Cardiac muscle cell (in vitro differentiated cells and primary cell): Measurements from ENCODE around the gene RGS10. TPM values are rescaled to one million over a fixed set of nuclear protein-coding genes. Genes with fewer than 3 reads are reported as not detected.
A peak's percentile ranks its signal among the peaks of the same experiment; 100 is the strongest.

Source experiments
- DNase-seq, 2 donors: peaks; one replicate each; pipeline versions ENCODE4 v3.0.0 to v3.0.0-alpha.2; 2010 to 2017; ENCODE audit warnings: low read depth in 1 of 2, low spot score in 1 of 2
- H3K27ac ChIP-seq: fragments of 200-600 bp; sonication (generic); 2 replicates; pipeline ENCODE4 v1.5.1; 2016
- H3K27me3 ChIP-seq: fragments of 200-600 bp; sonication (generic); 2 replicates; pipeline ENCODE4 v1.6.0; 2016; ENCODE audit warnings: control low read depth
- H3K36me3 ChIP-seq: fragments of 200-600 bp; sonication (generic); 2 replicates; pipeline ENCODE4 v1.5.1; 2016; ENCODE audit warnings: control low read depth
- H3K4me1 ChIP-seq: fragments of 200-600 bp; sonication (generic); 2 replicates; pipeline ENCODE4 v1.8.1; 2017; ENCODE audit warnings: low read depth, mild to moderate bottlenecking, mixed run types
- H3K4me3 ChIP-seq: fragments of 200-600 bp; sonication (generic); 2 replicates; pipeline ENCODE4 v1.5.1; 2016; ENCODE audit warnings: mild to moderate bottlenecking
- H3K9me3 ChIP-seq: fragments of 200-600 bp; sonication (generic); 2 replicates; pipeline ENCODE4 v1.5.1; 2017; ENCODE audit warnings: low read depth, mild to moderate bottlenecking, control low read depth
- polyA plus RNA-seq: library from polyadenylated mRNA; unstranded; fragments of >200 nt; fragmentation: Nextera tagmentation; extraction: Ambion mirVana; gene quantifications from 2 replicates; pipeline ENCODE4 v1.2.1, GENCODE V29; 2016
- total RNA-seq: library from RNA; depleted of rRNA; stranded (reverse); fragments of >200 nt; gene quantifications from 2 replicates; pipeline ENCODE4 v1.2.3, GENCODE V29; 2016
- TF ChIP-seq, protein P1 (sequence below): IDR thresholded peaks from 2 replicates; pipeline ENCODE4 v1.5.1; 2012; ENCODE audit warnings: low read depth, mild to moderate bottlenecking, low read length

Gene RGS10
- total and polyA plus RNA-seq, 2 experiments from 2014 or later: 0.73 to 1.6 TPM

DNA sequence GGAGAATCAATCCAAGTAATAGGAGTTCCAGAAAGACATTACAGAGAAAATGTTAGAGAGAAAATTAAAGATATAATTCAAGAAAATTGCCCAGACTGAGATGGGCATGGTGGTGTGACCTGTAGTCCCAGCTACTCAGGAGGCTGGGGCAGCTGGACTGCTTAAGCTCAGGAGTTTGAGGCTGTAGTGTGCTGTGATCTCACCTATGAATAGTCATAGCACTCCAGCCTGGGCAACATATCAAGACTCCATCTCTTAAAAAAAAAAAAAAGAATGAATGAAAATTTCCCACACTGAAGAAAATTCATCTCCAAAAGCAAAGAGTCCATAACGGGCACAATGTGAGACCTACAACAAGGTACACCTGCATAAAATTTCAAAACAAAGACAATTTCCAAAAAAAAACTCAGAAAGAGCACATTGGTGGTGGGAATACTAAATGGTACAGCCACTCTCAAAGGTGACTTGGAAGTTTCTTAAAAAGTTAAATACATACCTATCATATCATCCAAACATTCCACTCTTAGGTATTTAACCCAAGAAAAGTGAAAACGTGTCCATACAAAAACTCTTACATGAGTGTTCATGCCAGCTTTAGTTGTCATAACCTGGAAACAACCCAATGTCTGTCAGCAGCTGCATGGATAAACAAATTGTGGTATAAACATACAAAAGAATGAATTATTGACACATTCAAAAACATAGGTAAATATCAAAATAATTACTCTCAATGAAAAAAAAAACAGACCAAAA is 6.9 kb upstream of the RGS10 start:
- no peaks in the 10 kb centered on the region for H3K9me3 ChIP-seq
- peaks cover 24% of the 10 kb centered on the region for H3K27me3 ChIP-seq
- no peaks in the 10 kb centered on the region for H3K36me3 ChIP-seq
- TF ChIP-seq, protein P1, sequence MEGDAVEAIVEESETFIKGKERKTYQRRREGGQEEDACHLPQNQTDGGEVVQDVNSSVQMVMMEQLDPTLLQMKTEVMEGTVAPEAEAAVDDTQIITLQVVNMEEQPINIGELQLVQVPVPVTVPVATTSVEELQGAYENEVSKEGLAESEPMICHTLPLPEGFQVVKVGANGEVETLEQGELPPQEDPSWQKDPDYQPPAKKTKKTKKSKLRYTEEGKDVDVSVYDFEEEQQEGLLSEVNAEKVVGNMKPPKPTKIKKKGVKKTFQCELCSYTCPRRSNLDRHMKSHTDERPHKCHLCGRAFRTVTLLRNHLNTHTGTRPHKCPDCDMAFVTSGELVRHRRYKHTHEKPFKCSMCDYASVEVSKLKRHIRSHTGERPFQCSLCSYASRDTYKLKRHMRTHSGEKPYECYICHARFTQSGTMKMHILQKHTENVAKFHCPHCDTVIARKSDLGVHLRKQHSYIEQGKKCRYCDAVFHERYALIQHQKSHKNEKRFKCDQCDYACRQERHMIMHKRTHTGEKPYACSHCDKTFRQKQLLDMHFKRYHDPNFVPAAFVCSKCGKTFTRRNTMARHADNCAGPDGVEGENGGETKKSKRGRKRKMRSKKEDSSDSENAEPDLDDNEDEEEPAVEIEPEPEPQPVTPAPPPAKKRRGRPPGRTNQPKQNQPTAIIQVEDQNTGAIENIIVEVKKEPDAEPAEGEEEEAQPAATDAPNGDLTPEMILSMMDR: no peak
- H3K4me3 ChIP-seq: no peak overlapping the region
- H3K27ac ChIP-seq: no peak overlapping the region
- no peak for DNase-seq
- H3K4me1 ChIP-seq: no peaks in the 10 kb centered on the region

DNA sequence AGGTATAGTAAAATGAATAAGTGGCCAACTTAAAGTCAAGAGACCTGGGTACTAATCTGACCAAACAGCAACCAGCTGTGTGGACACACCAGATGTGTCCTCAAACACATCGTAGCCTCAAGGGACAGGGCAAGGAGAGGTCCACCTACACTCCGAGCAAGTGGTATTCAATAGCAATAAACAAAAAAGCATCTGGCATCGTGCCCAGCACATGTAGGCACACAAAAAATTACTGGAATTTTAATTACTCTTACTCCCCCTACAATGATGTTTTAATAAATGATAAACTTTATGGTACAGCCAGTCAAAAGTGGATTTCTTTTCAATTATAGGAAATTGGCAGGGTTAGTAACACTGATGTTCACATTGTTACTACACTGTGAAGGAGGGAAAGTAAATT is 3.5 kb upstream of the RGS10 start:
- TF ChIP-seq, protein P1: no peak
- no peak for DNase-seq

DNA sequence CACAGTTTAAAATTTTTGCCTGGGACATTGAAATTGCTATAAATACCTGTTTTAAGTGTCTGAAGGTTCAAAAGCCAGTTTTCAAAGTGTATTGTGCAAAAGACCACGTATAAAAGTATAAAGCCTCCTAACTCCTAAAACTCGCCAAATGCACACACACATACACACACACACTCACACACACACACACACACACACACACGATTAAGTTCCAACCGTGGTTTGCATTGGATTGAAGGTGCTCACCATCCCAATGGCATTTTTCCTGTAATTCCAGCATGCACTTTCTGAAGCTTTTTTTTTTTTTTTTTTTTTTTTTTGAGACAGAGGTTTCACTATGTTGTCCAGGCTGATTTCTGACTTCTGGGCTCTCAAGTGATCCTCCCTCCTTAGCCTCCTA is 2.8 kb upstream of the RGS10 start:
- H3K9me3 ChIP-seq: no peaks in the 10 kb centered on the region
- no peak overlapping the region for H3K27ac ChIP-seq
- H3K36me3 ChIP-seq: no peaks in the 10 kb centered on the region
- no peak for DNase-seq
- H3K4me1 ChIP-seq: peaks cover 4% of the 10 kb centered on the region
- TF ChIP-seq, protein P1: no peak
- H3K27me3 ChIP-seq: peaks cover 65% of the 10 kb centered on the region
- no peak overlapping the region for H3K4me3 ChIP-seq

More for the DNA sequence above, 3.5 kb upstream of the RGS10 start:
- Histone ChIP-seq H3K36me3 (no peaks in the 10 kb centered on the region), H3K27ac (no peak overlapping the region), H3K9me3 (no peaks in the 10 kb centered on the region), H3K4me1 (peaks cover 4% of the 10 kb centered on the region), H3K27me3 (peaks cover 58% of the 10 kb centered on the region), H3K4me3 (no peak overlapping the region)

DNA sequence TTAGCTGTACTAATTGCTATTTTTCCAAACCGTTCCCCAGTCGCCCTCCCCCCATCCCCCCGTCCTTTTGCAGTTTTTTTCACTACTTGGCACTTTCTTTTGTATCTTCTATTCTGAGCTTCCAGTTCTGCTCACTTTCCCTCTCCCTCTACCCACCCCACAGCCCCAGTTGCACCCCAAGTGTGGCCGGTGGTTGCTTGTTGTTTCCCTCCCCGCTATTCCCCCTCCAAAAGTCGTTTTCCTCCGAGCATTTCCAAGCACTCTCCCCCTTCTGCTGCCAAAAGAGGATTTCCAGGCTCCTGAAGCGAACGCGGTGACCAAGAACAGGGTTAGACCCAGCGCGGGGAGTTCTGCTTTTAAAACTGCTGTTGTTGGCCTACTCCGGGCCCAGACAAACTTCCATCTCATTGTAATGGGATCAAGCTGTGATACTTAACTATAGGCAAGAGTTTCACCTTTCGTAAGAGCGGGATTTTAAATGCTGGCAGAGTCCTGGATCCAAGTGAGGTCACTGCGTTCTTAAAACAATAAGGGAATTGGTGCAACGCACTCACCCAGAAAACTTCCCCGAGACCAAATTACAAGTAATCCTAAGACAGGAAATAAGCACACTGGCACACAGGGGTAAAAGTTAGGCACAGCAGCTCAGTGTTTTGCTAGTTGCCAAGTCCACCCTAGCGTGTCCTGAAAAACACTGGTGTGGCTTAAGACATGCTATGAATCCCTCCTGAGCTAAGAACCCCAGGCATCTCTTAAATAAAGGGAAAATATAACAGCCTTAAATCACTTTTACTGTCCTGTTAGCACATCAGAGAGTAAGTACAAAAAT is 1.5 kb upstream of the RGS10 start:
- Histone ChIP-seq H3K4me3 (peak overlapping the region; percentile 48), H3K27me3 (peaks cover 77% of the 10 kb centered on the region), H3K4me1 (peaks cover 4% of the 10 kb centered on the region)

More for the DNA sequence above, 1.5 kb upstream of the RGS10 start:
- Histone ChIP-seq H3K36me3 (no peaks in the 10 kb centered on the region), H3K27ac (no peak overlapping the region), H3K9me3 (no peaks in the 10 kb centered on the region)
- TF ChIP-seq, protein P1: no peak
- DNase-seq: no peak
